Activated naive CD8-positive, alpha-beta T cell treated with anti-CD3 and anti-CD28 coated beads, Interleukin-2, amount 50 U/mL, for 24 hours (primary cell): Measurements from ENCODE around the gene HOXB4.
A peak's percentile ranks its signal among the peaks of the same experiment; 100 is the strongest.

Experiments used
- ATAC-seq: fragments of 150-1000 bp; cut with Tn5 transposase; one replicate; pipeline ENCODE4 v1.10.0; 2021
- DNase-seq: peaks from one replicate; pipeline ENCODE4 v3.0.0; 2021
- H3K27ac Mint-ChIP-seq: one replicate; pipeline ENCODE4 v1.8.0; 2021; ENCODE audit warnings: mild to moderate bottlenecking, mixed read lengths
- H3K27me3 Mint-ChIP-seq: one replicate; pipeline ENCODE4 v1.8.0; 2021; ENCODE audit warnings: mixed read lengths
- H3K36me3 Mint-ChIP-seq: one replicate; pipeline ENCODE4 v1.8.0; 2021; ENCODE audit warnings: low read depth, mixed read lengths
- H3K4me1 Mint-ChIP-seq: one replicate; pipeline ENCODE4 v1.8.0; 2021; ENCODE audit warnings: mixed read lengths
- H3K4me3 Mint-ChIP-seq: one replicate; pipeline ENCODE4 v1.8.0; 2021; ENCODE audit warnings: mild to moderate bottlenecking, moderate library complexity, mixed read lengths
- H3K9me3 Mint-ChIP-seq: one replicate; pipeline ENCODE4 v1.8.0; 2021; ENCODE audit warnings: mixed read lengths

Gene HOXB4

DNA sequence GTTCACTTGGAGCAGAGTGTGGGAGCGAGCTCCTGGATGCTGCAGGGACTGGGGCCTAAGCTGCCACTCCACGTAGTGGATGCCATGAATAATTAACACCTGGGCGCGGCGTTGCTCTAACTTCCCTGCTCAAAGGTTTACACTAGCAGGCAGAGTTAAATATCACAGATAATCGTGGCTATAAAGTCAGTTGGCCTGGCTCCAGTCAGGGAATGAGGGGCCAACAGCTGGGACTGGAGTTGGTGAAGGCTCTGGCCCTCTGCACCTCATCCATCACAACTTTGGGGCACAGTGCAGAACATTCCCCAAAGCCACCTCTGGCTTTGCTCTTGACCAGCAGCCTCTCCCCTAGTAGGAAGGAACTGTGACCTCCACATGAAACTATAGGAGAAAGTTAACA, 10.9 kb downstream of the HOXB4 start:
- peaks cover 38% of the 10 kb centered on the region for H3K27me3 Mint-ChIP-seq
- ATAC-seq = no peak
- peaks cover 4% of the 10 kb centered on the region for H3K4me1 Mint-ChIP-seq
- no peak overlapping the region for H3K27ac Mint-ChIP-seq
- no peaks in the 10 kb centered on the region for H3K9me3 Mint-ChIP-seq
- H3K4me3 Mint-ChIP-seq = no peak overlapping the region
- H3K36me3 Mint-ChIP-seq = no peaks in the 10 kb centered on the region
- DNase-seq = no peak

DNA sequence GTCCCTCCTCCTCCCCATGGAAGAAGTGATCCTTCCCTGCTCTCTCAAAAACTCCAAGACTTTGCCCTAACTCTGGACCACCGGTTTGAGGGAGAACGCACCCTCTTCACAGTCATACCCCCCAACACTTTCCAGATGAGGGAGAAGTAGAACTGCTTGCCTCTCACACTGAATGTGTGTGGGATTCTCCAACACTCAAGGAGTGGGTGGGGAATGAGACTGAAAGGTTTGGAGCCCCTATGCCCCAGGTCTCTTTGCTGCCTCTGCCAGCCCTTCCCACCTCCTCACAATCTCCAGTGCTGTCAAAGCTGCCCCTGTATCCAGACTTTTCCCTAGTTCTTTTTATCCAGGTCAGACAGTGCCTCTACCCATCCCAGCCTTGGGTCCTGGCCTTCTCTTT, 11.4 kb downstream of the HOXB4 start:
- ATAC-seq (no peak), DNase-seq (no peak)
- no peaks in the 10 kb centered on the region for H3K36me3 Mint-ChIP-seq
- peaks cover 4% of the 10 kb centered on the region for H3K4me1 Mint-ChIP-seq
- no peak overlapping the region for H3K4me3 Mint-ChIP-seq
- H3K27ac Mint-ChIP-seq = no peak overlapping the region
- peaks cover 39% of the 10 kb centered on the region for H3K27me3 Mint-ChIP-seq
- H3K9me3 Mint-ChIP-seq = no peaks in the 10 kb centered on the region

GRCh38 chr17:48565925-48566710, 12.0 kb downstream of the HOXB4 start:
- Mint-ChIP-seq H3K4me1 (peaks cover 4% of the 10 kb centered on the region), H3K27ac (no peak overlapping the region), H3K4me3 (no peak overlapping the region), H3K36me3 (no peaks in the 10 kb centered on the region), H3K9me3 (no peaks in the 10 kb centered on the region), H3K27me3 (peaks cover 37% of the 10 kb centered on the region)
- no peak for DNase-seq
- no peak for ATAC-seq

DNA sequence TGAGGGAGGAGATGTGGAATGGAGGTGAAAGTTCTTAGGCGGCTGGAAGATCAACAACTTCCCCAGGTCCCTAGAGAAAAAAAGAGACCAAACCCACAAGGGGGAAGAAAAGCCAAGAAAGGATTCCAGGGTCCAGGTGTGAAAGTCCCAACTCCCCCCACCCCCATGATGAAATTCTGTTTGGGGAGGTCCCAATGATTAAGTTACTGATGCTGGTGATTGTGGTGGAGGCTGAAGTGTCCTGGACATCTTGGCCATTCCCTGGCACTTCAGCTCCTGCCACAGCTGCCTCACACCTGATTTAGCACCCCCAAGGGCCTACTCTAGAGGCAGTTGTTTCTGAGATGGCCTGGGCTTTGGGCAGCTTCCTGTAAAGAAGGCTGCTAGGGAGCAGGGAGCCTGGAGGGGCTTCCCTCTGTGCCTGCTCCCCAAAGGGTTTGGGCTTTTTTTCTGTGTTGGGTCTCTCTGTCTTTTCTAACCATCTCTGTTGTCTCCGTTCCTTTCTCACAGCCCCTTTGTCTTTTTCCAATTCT, 13.1 kb downstream of the HOXB4 start:
- Mint-ChIP-seq H3K4me3 (no peak overlapping the region), H3K4me1 (peaks cover 4% of the 10 kb centered on the region), H3K36me3 (no peaks in the 10 kb centered on the region), H3K27me3 (peaks cover 39% of the 10 kb centered on the region), H3K9me3 (no peaks in the 10 kb centered on the region), H3K27ac (no peak overlapping the region)
- ATAC-seq (no peak), DNase-seq (no peak)

DNA sequence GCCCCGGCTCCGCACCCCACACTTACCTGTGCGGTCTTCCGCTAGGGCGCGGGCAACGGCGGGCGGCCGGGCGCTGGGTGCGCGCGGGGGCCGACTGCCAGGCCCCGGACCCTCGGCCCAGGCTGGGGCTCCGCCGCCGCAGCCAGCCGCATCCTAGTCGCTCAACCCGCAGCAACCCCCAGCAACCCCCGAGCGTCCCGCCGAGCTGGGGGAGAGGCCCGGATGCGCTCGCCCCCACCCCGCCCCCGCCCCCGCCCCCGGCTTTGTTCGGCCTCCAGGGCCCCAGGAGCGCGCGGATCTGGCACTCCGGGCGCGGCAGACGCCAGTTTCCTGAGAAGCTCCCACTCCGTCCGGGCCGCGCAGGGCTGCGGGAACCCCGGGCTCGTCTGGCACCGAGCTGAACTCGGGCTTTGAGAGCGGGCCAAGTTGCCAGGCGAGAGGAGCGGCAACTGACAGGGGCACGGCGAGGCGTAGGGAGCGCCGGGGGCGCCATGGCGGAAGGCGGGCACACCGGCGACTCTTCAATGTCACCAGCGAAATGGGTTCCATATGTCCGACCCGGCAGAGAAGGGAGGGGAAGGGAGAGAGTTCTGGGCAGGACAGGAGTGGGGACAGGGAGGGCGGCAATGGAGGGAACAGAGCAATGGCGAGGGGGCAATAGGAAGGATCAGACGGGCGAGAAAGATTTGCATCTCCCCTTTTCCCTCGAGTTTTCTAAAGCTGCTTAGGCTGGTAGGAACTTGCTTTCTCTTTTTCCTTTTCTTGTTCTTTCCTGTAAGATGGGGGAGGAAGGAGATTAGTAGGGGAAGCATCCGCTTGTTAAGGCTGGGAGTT, 13.7 kb downstream of the HOXB4 start:
- DNase-seq (no peak), ATAC-seq (peak; percentile 36)
- Mint-ChIP-seq H3K4me3 (no peak overlapping the region), H3K27me3 (peaks cover 36% of the 10 kb centered on the region), H3K36me3 (no peaks in the 10 kb centered on the region), H3K4me1 (peaks cover 4% of the 10 kb centered on the region), H3K9me3 (no peaks in the 10 kb centered on the region), H3K27ac (no peak overlapping the region)

- DNase-seq = no peak
Observed at GRCh38 chr17:48563867-48564187, 14.3 kb downstream of the HOXB4 start.

DNA sequence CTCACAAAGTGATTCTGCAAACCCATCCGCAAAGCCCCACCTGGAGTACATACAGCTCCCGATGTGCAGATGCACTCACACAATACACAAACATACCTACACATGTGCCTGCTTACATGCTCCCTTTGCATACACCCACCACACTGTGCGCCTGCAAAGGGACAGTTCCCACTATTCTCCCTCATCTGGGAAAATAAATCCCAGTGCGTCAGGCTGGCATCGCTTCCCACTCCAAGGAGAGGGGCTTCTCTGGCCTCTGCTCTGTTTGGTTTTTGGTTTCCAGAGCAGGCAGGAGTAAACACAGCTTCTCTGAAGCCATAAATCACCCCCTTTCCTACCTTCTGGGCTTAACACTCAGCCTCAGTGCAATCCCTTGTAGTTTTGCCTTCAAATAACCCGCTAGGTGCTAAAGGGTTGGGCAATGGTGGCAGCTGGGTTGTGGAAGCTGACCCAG, 14.7 kb downstream of the HOXB4 start:
- Mint-ChIP-seq H3K4me1 (peaks cover 2% of the 10 kb centered on the region), H3K27ac (no peak overlapping the region), H3K9me3 (no peaks in the 10 kb centered on the region), H3K4me3 (no peak overlapping the region), H3K36me3 (no peaks in the 10 kb centered on the region), H3K27me3 (peaks cover 33% of the 10 kb centered on the region)
- no peak for ATAC-seq
- DNase-seq = no peak

More at GRCh38 chr17:48563867-48564187, 14.3 kb downstream of the HOXB4 start:
- no peaks in the 10 kb centered on the region for H3K9me3 Mint-ChIP-seq
- no peak overlapping the region for H3K4me3 Mint-ChIP-seq
- peaks cover 36% of the 10 kb centered on the region for H3K27me3 Mint-ChIP-seq
- no peaks in the 10 kb centered on the region for H3K36me3 Mint-ChIP-seq
- ATAC-seq = no peak
- H3K27ac Mint-ChIP-seq = no peak overlapping the region
- H3K4me1 Mint-ChIP-seq = peaks cover 4% of the 10 kb centered on the region

DNA sequence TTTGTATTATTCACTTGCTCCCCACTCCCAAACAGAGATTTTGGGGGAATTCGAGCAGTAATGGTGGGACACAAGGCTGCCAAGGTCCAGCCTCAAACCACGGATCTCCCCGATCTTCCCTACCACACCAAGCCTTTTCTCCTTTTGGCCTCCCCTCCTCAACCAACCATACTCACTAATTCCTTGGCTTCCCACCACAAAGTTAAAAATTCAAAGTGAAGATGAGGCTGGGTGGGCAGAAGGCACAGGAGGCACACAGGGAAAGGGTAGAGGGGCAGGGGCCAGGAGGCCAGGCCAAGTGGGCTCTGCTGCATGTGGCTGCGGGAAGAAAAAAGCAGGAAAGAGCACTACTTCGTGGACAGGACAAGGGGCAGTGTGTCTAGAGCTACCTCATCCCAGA, 15.2 kb downstream of the HOXB4 start:
- H3K27ac Mint-ChIP-seq = no peak overlapping the region
- H3K36me3 Mint-ChIP-seq = no peaks in the 10 kb centered on the region
- H3K9me3 Mint-ChIP-seq = no peaks in the 10 kb centered on the region
- ATAC-seq (no peak), DNase-seq (no peak)
- H3K27me3 Mint-ChIP-seq = peaks cover 34% of the 10 kb centered on the region
- H3K4me1 Mint-ChIP-seq = no peaks in the 10 kb centered on the region
- H3K4me3 Mint-ChIP-seq = no peak overlapping the region

GRCh38 chr17:48561884-48562810, 16.0 kb downstream of the HOXB4 start:
- H3K27ac Mint-ChIP-seq = no peak overlapping the region
- H3K4me3 Mint-ChIP-seq = no peak overlapping the region
- H3K27me3 Mint-ChIP-seq = peaks cover 35% of the 10 kb centered on the region
- no peaks in the 10 kb centered on the region for H3K36me3 Mint-ChIP-seq
- no peak for ATAC-seq
- H3K4me1 Mint-ChIP-seq = no peaks in the 10 kb centered on the region
- no peak for DNase-seq
- H3K9me3 Mint-ChIP-seq = no peaks in the 10 kb centered on the region

- no peaks in the 10 kb centered on the region for H3K9me3 Mint-ChIP-seq
- H3K36me3 Mint-ChIP-seq = no peaks in the 10 kb centered on the region
- ATAC-seq (no peak), DNase-seq (no peak)
- H3K27ac Mint-ChIP-seq = no peak overlapping the region
- no peak overlapping the region for H3K4me3 Mint-ChIP-seq
- peaks cover 6% of the 10 kb centered on the region for H3K4me1 Mint-ChIP-seq
- H3K27me3 Mint-ChIP-seq = peaks cover 51% of the 10 kb centered on the region
Observed at GRCh38 chr17:48559840-48560817, 18.0 kb downstream of the HOXB4 start.

DNA sequence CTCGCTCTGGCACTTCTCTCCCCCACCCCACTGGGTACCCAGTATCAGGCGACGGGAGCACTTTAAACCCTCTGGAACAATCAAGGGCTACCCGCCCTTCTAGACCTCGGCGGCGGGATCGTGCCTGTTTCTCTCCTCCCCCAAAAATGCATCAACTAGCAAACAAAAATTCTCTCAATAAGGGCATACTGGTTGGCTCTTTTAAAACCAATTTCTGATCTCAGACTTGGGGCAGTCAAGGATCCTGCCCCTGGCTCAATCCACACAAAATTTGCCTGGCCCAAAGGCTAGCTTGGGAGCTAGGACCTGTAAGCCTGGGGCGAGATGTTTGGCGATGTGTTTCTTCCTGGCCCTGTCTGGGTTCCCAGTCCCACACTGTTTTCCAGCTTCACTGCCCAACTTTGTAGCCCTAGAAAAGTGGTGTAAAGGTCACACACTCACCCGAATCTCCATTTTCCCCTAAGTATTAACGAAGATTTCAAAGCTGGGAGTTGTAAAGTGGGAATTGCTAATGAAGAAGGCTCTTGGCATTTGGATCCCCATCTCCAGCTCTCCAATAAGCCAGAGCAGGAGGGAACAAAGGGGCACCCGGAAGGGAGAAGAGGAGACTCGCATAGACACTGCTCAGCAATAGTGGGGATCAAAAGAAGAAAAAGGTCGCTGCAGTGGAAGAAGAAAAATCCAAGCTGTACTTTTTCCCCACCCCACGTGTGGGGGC, 18.9 kb downstream of the HOXB4 start:
- Mint-ChIP-seq H3K4me1 (peaks cover 9% of the 10 kb centered on the region), H3K9me3 (no peaks in the 10 kb centered on the region), H3K4me3 (no peak overlapping the region), H3K27ac (no peak overlapping the region), H3K36me3 (no peaks in the 10 kb centered on the region), H3K27me3 (peaks cover 50% of the 10 kb centered on the region)
- no peak for DNase-seq
- ATAC-seq = no peak

GRCh38 chr17:48558831-48559121, 19.4 kb downstream of the HOXB4 start:
- ATAC-seq (no peak), DNase-seq (no peak)
- peaks cover 51% of the 10 kb centered on the region for H3K27me3 Mint-ChIP-seq
- H3K36me3 Mint-ChIP-seq = no peaks in the 10 kb centered on the region
- H3K4me3 Mint-ChIP-seq = no peak overlapping the region
- H3K9me3 Mint-ChIP-seq = no peaks in the 10 kb centered on the region
- H3K27ac Mint-ChIP-seq = no peak overlapping the region
- peaks cover 9% of the 10 kb centered on the region for H3K4me1 Mint-ChIP-seq
